Neural crest cell (in vitro differentiated cells): ENCODE measurements around the gene DNER. TPM values are rescaled to one million over a fixed set of nuclear protein-coding genes. Genes with fewer than 3 reads are reported as not detected.
"Not testable (repeated sequence)": the region's sequence is repeated elsewhere in the genome, so short reads cannot be mapped to it uniquely, and the experiment has no call there.

Experiments
- DNase-seq: peaks from one replicate; pipeline ENCODE4 v3.0.0; 2021; ENCODE audit warnings: low read depth, mixed read lengths, low spot score
- H3K27ac Mint-ChIP-seq: one replicate; pipeline ENCODE4 v1.8.0; 2021; ENCODE audit warnings: mild to moderate bottlenecking, mixed read lengths; ENCODE audit not compliant: unreplicated experiment
- H3K27me3 Mint-ChIP-seq: 2 replicates; pipeline ENCODE4 v1.8.0; 2021; ENCODE audit warnings: low read depth, mild to moderate bottlenecking, mixed read lengths
- H3K36me3 Mint-ChIP-seq: 2 replicates; pipeline ENCODE4 v1.8.0; 2021; ENCODE audit warnings: low read depth, mild to moderate bottlenecking, mixed read lengths
- H3K4me1 Mint-ChIP-seq: 2 replicates; pipeline ENCODE4 v1.8.0; 2021; ENCODE audit warnings: mixed read lengths
- H3K4me3 Mint-ChIP-seq: one replicate; pipeline ENCODE4 v1.8.0; 2021; ENCODE audit warnings: mild to moderate bottlenecking, mixed read lengths
- H3K9me3 Mint-ChIP-seq: 2 replicates; pipeline ENCODE4 v1.8.0; 2021; ENCODE audit warnings: mixed read lengths
- CTCF ChIP-seq: fragments of 200-600 bp; sonication (generic); conservative IDR thresholded peaks from 2 replicates; pipeline ENCODE4 v1.5.0; 2021; ENCODE audit warnings: antibody characterized with exemption, mild to moderate bottlenecking
- total RNA-seq: library from RNA; stranded (reverse); gene quantifications from 2 replicates; pipeline ENCODE4 v1.2.1, GENCODE V29; 2021

DNER gene
- total RNA-seq, 1 donor from 2014 or later: 4.1 TPM

- Mint-ChIP-seq H3K36me3 (peaks cover 2% of the 10 kb centered on the region), H3K4me1 (peaks cover 11% of the 10 kb centered on the region), H3K9me3 (no peaks in the 10 kb centered on the region), H3K27ac (no peak overlapping the region), H3K27me3 (no peaks in the 10 kb centered on the region), H3K4me3 (no peak overlapping the region)
- DNase-seq: no peak
- TF ChIP-seq CTCF: no peak
These were observed 18.4 kb downstream of the DNER start for GRCh38 chr2:229695961-229696360.

GRCh38 chr2:229693845-229694244, 20.5 kb downstream of the DNER start:
- H3K27me3 Mint-ChIP-seq, H3K4me3 Mint-ChIP-seq, H3K27ac Mint-ChIP-seq, H3K9me3 Mint-ChIP-seq, H3K36me3 Mint-ChIP-seq, DNase-seq: not testable (repeated sequence)
- peaks cover 11% of the 10 kb centered on the region for H3K4me1 Mint-ChIP-seq

- H3K27ac Mint-ChIP-seq: no peak overlapping the region
- H3K4me1 Mint-ChIP-seq: peaks cover 7% of the 10 kb centered on the region
- no peak overlapping the region for H3K4me3 Mint-ChIP-seq
- TF ChIP-seq CTCF: no peak
- H3K9me3 Mint-ChIP-seq: peaks cover 4% of the 10 kb centered on the region
- H3K36me3 Mint-ChIP-seq: peaks cover 2% of the 10 kb centered on the region
- no peak for DNase-seq
- H3K27me3 Mint-ChIP-seq: peaks cover 9% of the 10 kb centered on the region
These were observed 22.7 kb downstream of the DNER start for GRCh38 chr2:229691631-229692030.

GRCh38 chr2:229689307-229689839, 25.0 kb downstream of the DNER start:
- no peak overlapping the region for H3K27ac Mint-ChIP-seq
- H3K9me3 Mint-ChIP-seq: peaks cover 4% of the 10 kb centered on the region
- DNase-seq: no peak
- no peak overlapping the region for H3K4me3 Mint-ChIP-seq
- no peak for TF ChIP-seq CTCF
- H3K36me3 Mint-ChIP-seq: no peaks in the 10 kb centered on the region
- no peaks in the 10 kb centered on the region for H3K4me1 Mint-ChIP-seq
- H3K27me3 Mint-ChIP-seq: peaks cover 12% of the 10 kb centered on the region

GRCh38 chr2:229688141-229688540, 26.2 kb downstream of the DNER start:
- Mint-ChIP-seq H3K27ac (no peak overlapping the region), H3K9me3 (peaks cover 4% of the 10 kb centered on the region), H3K27me3 (peaks cover 24% of the 10 kb centered on the region), H3K36me3 (no peaks in the 10 kb centered on the region), H3K4me3 (no peak overlapping the region), H3K4me1 (no peaks in the 10 kb centered on the region)
- no peak for DNase-seq
- no peak for TF ChIP-seq CTCF

GRCh38 chr2:229686122-229686919, 28.0 kb downstream of the DNER start:
- Mint-ChIP-seq H3K27ac (no peak overlapping the region), H3K36me3 (no peaks in the 10 kb centered on the region), H3K27me3 (peaks cover 34% of the 10 kb centered on the region), H3K4me3 (no peak overlapping the region), H3K9me3 (peaks cover 4% of the 10 kb centered on the region), H3K4me1 (no peaks in the 10 kb centered on the region)
- DNase-seq: no peak
- TF ChIP-seq CTCF: no peak
